MM.1S (cell line): ENCODE data around the gene DLL3.

Experiments
- DNase-seq: peaks from one replicate; pipeline ENCODE4 v3.0.0-alpha.2; 2015
- H2AFZ ChIP-seq: fragments of 300-600 bp; sonication (generic); 2 replicates; pipeline ENCODE4 v1.6.0; 2016; ENCODE audit warnings: antibody characterized with exemption, low read length
- H3F3A ChIP-seq: fragments of 300-600 bp; sonication (generic); 2 replicates; pipeline ENCODE4 v1.6.1; 2016; ENCODE audit warnings: mild to moderate bottlenecking, antibody characterized with exemption, low read length, moderate library complexity, mixed read lengths; ENCODE audit not compliant: insufficient read depth
- H3K27ac ChIP-seq: fragments of 300-600 bp; sonication (generic); 2 replicates; pipeline ENCODE4 v1.5.1; 2016; ENCODE audit warnings: mild to moderate bottlenecking, low read length
- H3K27me3 ChIP-seq: fragments of 300-600 bp; sonication (generic); replicated peaks from 2 replicates; pipeline ENCODE4 v1.6.0; 2016; ENCODE audit warnings: low read length; ENCODE audit not compliant: insufficient read depth
- H3K36me3 ChIP-seq: fragments of 300-600 bp; sonication (generic); replicated peaks from 2 replicates; pipeline ENCODE4 v1.6.1; 2016; ENCODE audit warnings: mild to moderate bottlenecking, low read length, mixed read lengths; ENCODE audit not compliant: insufficient read depth
- H3K4me1 ChIP-seq: fragments of 300-600 bp; sonication (generic); 2 replicates; pipeline ENCODE4 v1.6.1; 2016; ENCODE audit warnings: low read length, mixed read lengths
- H3K4me2 ChIP-seq: fragments of 300-600 bp; sonication (generic); 2 replicates; pipeline ENCODE4 v1.6.0; 2016; ENCODE audit warnings: low read depth, low read length
- H3K4me3 ChIP-seq: fragments of 300-600 bp; sonication (generic); 2 replicates; pipeline ENCODE4 v1.5.1; 2016; ENCODE audit warnings: low read length, mixed read lengths
- H3K79me2 ChIP-seq: fragments of 300-600 bp; sonication (generic); 2 replicates; pipeline ENCODE4 v1.6.1; 2016; ENCODE audit warnings: mixed run types, low read length, mixed read lengths
- H3K9ac ChIP-seq: fragments of 300-600 bp; sonication (generic); 2 replicates; pipeline ENCODE4 v1.6.1; 2016; ENCODE audit warnings: low read length, mixed read lengths
- H3K9me2 ChIP-seq: fragments of 300-600 bp; sonication (generic); replicated peaks from 2 replicates; pipeline ENCODE4 v1.6.1; 2016; ENCODE audit warnings: mild to moderate bottlenecking, low read length, mixed read lengths; ENCODE audit not compliant: insufficient read depth
- H3K9me3 ChIP-seq: fragments of 300-600 bp; sonication (generic); replicated peaks from 2 replicates; pipeline ENCODE4 v1.6.1; 2016; ENCODE audit warnings: mild to moderate bottlenecking, low read length, mixed read lengths; ENCODE audit not compliant: insufficient read depth
- H4K20me1 ChIP-seq: fragments of 300-600 bp; sonication (generic); 2 replicates; pipeline ENCODE4 v1.6.1; 2016; ENCODE audit warnings: mild to moderate bottlenecking, low read length, moderate library complexity, mixed read lengths; ENCODE audit not compliant: insufficient read depth
- EZH2 ChIP-seq: fragments of 300-600 bp; sonication (generic); optimal IDR thresholded peaks from 2 replicates; pipeline ENCODE3; 2017; ENCODE audit warnings: low read depth, mild to moderate bottlenecking, antibody characterized with exemption, low read length, mixed read lengths
- EZH2phosphoT487 ChIP-seq: fragments of 300-600 bp; sonication (generic); IDR thresholded peaks from 2 replicates; pipeline ENCODE4 v1.6.1; 2018; ENCODE audit warnings: antibody characterized with exemption, low read length
- TF ChIP-seq, protein P1 (sequence below): fragments of 300-600 bp; sonication (generic); IDR thresholded peaks from 2 replicates; pipeline ENCODE4 v1.5.1; 2016; ENCODE audit warnings: antibody characterized with exemption, low read length, mixed read lengths

DLL3 gene

DNA sequence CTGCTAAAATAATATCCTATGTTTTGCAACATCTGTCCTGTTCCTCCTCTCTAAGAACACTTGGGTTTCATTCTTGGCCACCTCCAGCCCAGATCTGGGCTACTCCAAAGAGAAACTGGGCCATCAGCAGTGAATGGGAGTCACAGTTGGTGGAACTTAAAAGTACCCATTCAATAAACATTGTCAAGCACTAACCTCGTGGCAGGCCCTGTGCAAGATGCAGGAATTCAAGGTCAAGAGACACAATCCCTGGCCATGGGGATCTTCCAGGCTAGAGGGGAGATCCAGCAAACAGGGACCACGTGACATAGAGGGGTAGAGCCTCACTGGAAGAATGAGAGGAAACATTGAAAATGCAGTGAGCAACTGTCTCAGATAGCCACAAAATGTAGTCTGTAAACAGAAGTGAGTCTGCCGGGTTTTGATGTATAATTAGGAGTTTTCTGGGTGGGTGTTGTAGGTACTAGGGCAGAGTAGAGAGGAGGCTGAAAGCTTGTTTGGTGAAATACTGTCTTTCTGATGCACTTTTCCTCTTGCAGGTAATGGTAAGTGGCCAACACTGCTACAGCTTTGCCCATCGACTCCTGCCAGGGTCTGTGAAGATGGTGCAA is 56.1 kb downstream of the DLL3 start:
- H3K36me3 ChIP-seq: no peaks in the 10 kb centered on the region
- peaks cover 29% of the 10 kb centered on the region for H3F3A ChIP-seq
- H3K4me2 ChIP-seq: no peak overlapping the region
- no peak overlapping the region for H3K27ac ChIP-seq
- H3K9me3 ChIP-seq: no peaks in the 10 kb centered on the region
- no peak overlapping the region for H3K4me3 ChIP-seq
- no peaks in the 10 kb centered on the region for H4K20me1 ChIP-seq
- H2AFZ ChIP-seq: no peak overlapping the region
- no peaks in the 10 kb centered on the region for H3K9me2 ChIP-seq
- no peak for TF ChIP-seq EZH2phosphoT487
- TF ChIP-seq, protein P1, sequence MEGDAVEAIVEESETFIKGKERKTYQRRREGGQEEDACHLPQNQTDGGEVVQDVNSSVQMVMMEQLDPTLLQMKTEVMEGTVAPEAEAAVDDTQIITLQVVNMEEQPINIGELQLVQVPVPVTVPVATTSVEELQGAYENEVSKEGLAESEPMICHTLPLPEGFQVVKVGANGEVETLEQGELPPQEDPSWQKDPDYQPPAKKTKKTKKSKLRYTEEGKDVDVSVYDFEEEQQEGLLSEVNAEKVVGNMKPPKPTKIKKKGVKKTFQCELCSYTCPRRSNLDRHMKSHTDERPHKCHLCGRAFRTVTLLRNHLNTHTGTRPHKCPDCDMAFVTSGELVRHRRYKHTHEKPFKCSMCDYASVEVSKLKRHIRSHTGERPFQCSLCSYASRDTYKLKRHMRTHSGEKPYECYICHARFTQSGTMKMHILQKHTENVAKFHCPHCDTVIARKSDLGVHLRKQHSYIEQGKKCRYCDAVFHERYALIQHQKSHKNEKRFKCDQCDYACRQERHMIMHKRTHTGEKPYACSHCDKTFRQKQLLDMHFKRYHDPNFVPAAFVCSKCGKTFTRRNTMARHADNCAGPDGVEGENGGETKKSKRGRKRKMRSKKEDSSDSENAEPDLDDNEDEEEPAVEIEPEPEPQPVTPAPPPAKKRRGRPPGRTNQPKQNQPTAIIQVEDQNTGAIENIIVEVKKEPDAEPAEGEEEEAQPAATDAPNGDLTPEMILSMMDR: no peak
- no peak for TF ChIP-seq EZH2
- no peaks in the 10 kb centered on the region for H3K27me3 ChIP-seq
- peaks cover 36% of the 10 kb centered on the region for H3K4me1 ChIP-seq
- no peak overlapping the region for H3K9ac ChIP-seq
- no peaks in the 10 kb centered on the region for H3K79me2 ChIP-seq
- DNase-seq: no peak

DNA sequence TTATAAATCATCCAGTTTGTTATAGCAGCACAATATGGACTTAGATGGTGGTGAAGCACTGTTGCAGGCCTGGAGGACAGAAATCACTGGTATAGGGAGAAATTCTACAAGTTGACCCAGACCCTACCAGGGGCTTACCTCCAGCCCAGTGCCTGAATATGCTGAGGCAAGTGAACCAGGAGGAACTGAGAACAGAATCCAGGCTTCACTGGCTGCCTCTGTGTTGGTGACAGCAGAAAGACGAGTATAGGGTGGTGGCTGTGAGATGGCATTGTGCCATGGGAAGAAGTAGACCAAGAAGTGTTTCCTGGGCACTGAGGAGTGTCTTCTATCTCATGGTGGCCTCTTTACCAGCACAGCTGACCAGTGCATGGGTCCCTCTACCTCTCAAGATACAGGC is 57.1 kb downstream of the DLL3 start:
- Histone ChIP-seq H3K4me2 (no peak overlapping the region), H3K9me2 (no peaks in the 10 kb centered on the region), H3K79me2 (no peaks in the 10 kb centered on the region), H2AFZ (no peak overlapping the region), H3K36me3 (no peaks in the 10 kb centered on the region), H4K20me1 (no peaks in the 10 kb centered on the region), H3K4me1 (peaks cover 33% of the 10 kb centered on the region), H3K9me3 (no peaks in the 10 kb centered on the region), H3K9ac (no peak overlapping the region), H3K27me3 (no peaks in the 10 kb centered on the region), H3K27ac (no peak overlapping the region), H3K4me3 (no peak overlapping the region), H3F3A (peaks cover 23% of the 10 kb centered on the region)
- DNase-seq: no peak
- TF ChIP-seq, protein P1: no peak
- TF ChIP-seq EZH2phosphoT487: no peak
- no peak for TF ChIP-seq EZH2
